ENCODE measurements around the gene SLC17A7. TPM values are rescaled to one million over a fixed set of nuclear protein-coding genes. Genes with fewer than 3 reads are reported as not detected.
A peak's percentile ranks its signal among the peaks of the same experiment; 100 is the strongest.

The SLC17A7 gene
- total and polyA plus RNA-seq, 9 of the 15 experiments (the other 6 are each of a cell fraction or from before 2014, with no cell fraction given), result 1.1 to 15.7 (median 2.4) TPM

GRCh38 chr19:49390929-49391359 lies 50.4 kb downstream of the SLC17A7 start:
- intact Hi-C loops (cut with micrococcal nuclease), result no loop called here
- no peak overlapping the region for H3K27ac ChIP-seq (ENCODE audit: extremely low read depth, low read depth, low read length)
- no peak overlapping the region; the same call in 1 of the 2 replicates for H2AFZ ChIP-seq (ENCODE audit: low read depth, low read length)
- BruUV-seq (replicated peaks), result no TSS peak
- in situ Hi-C loops (cut with MboI), result loop anchor here (5.0 kb wide), 1 partner anchor 46 kb away; no protein-coding TSS in a partner anchor
- H3K4me2 ChIP-seq (ENCODE audit: insufficient read depth, low read length), result no peak overlapping the region
- no peaks in the 10 kb centered on the region for H4K20me1 ChIP-seq (replicated peaks; ENCODE audit: control insufficient read depth, insufficient read depth, low read length)
- DNase-seq (ENCODE audit: extremely low read depth in 1 of 4, low spot score in 3 of 4) (peak in 2 of 4 experiments; percentile 27 to 30), FAIRE-seq (no peak), ATAC-seq (peak; percentile 45)
- H3K79me2 ChIP-seq (ENCODE audit: control insufficient read depth, insufficient read depth, low read length), result no peaks in the 10 kb centered on the region
- H3K9ac ChIP-seq (ENCODE audit: insufficient read depth in 1 of 2, low read depth in 2 of 2, low read length in 2 of 2), result no peak overlapping the region
- 0 out of 2 replicates have a peak, but pooled peaks cover 3% of the 10 kb centered on the region for H3K9me3 ChIP-seq (replicated peaks; ENCODE audit: control insufficient read depth, insufficient read depth, low read depth, low read length)
- H3K36me3 ChIP-seq (ENCODE audit: control insufficient read depth, insufficient read depth, low read length), result no peaks in the 10 kb centered on the region
- peaks cover 7 to 45% of the 10 kb centered on the region in 2 experiments; a peak in 4 of 5 replicates for H3K4me1 ChIP-seq (replicated peaks in 1 of 2; ENCODE audit: control insufficient read depth in 2 of 2, insufficient read depth in 2 of 2, low read length in 2 of 2)
- H3K4me3 ChIP-seq, result no peak overlapping the region
- ChIA-PET POLR2A (interaction anchor here (0.6 to 1.7 kb wide), 8 partner anchors 15 to 423 kb away, joined by 3 to 5 read pairs (median 3); partner anchors contain the start of gene RPS11), CTCF (ENCODE audit: low intra/inter-chr PET ratio) (interaction anchor here (4.4 kb wide), 1 partner anchor 53 kb away, joined by 59 read pairs; no protein-coding TSS in a partner anchor)
- TF ChIP-seq PKNOX1 (IDR thresholded peaks at IDR 0.05) (peak; percentile 12; the same call in 1 of the 2 replicates), ARID4B (CRISPR knock-in tag; IDR thresholded peaks at IDR 0.05) (no peak)
- H3K27me3 ChIP-seq (ENCODE audit: control insufficient read depth in 2 of 2, insufficient read depth in 2 of 2, low read length in 2 of 2), result no peaks in the 10 kb centered on the region
- no peaks in the 10 kb centered on the region for H3K9me1 ChIP-seq (ENCODE audit: control insufficient read depth, insufficient read depth, low read length)
- WGBS (ENCODE audit: insufficient coverage, low coverage, missing lambda C conversion rate), result 22% methylated on average over 7 of the region's 9 CpGs
